ENCODE data around the gene AEBP1.

The AEBP1 gene

DNA sequence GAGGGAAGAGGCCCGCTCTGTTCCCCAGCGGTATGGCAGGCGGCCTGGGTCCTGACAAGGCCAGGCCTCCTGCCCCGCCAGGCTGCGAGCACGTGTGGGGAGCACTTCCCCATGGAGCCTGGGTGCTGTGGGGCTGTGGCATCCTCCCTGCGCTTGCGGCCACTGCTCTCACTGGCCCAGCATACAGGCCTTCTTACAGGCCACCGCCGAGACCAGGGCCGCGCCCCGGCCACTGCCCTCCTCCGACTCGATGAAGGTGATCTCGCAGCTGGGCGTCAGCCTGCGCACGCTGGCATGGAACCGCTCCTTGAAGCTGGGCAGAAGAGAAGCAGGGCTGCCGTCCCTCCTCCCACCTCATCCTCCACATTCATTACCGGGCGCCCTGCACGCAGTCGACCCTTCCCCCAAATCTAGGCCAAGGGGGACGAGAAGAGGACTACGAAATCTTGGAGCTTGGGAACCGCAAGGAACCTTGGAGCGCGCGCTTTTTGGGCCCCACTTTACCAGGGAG is 40.9 kb downstream of the AEBP1 start:
- no peak for DNase-seq

- peak in 3 of 4 experiments; percentile 11 to 48 (median 25) for DNase-seq
Observed at GRCh38 chr7:44145479-44145968, 41.4 kb downstream of the AEBP1 start.

- peak in 3 of 4 experiments; percentile 26 to 62 (median 47) for DNase-seq
Observed at GRCh38 chr7:44145969-44146911, 42.1 kb downstream of the AEBP1 start.

DNA sequence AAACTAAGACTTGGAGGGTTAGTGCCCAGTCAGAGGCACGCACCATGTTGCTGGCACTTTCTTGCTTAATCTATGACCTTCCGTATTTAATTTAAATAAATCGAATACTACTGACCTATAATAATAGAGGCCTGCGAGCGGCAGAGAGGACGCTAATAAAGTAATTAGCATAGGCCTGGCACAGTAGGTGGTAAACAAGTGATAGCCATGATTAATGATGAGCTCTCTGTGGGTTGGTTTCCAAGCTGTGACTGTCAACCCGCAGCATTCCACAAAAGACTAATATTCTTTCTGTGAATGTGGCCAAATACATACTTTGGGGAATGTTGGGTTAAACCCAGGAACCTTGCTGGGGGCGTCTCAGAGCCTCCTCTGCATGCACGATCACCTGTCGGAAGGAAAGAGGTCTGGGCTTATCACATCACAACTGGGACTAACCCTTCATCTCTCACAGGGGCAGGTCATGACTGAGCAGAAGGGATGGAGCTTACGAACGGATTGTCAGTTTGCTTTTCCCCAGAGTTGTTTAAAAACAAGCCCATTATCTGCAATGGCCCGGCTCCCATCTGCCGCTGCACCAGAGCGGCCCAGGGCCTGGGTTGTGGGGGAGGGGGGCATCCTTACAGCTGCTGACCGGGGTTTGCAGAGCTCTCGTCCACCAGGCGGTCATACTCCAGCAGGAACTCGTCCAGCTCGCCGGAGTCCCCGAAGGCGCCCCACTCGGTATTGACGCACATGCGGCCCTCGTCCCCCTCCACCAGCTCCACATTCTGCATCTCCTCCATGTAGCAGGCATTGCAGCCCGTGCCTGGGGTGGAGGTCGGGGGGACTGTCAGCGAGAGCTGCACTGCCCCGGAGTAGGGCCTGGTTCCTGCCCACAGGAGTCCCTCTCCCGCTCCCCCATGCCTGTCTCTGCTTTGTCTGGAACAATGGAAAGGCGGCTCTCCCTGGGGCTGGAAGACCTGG is 43.2 kb downstream of the AEBP1 start:
- no peak for DNase-seq

GRCh38 chr7:44148166-44148565 is 44.0 kb downstream of the AEBP1 start:
- DNase-seq = no peak

DNA sequence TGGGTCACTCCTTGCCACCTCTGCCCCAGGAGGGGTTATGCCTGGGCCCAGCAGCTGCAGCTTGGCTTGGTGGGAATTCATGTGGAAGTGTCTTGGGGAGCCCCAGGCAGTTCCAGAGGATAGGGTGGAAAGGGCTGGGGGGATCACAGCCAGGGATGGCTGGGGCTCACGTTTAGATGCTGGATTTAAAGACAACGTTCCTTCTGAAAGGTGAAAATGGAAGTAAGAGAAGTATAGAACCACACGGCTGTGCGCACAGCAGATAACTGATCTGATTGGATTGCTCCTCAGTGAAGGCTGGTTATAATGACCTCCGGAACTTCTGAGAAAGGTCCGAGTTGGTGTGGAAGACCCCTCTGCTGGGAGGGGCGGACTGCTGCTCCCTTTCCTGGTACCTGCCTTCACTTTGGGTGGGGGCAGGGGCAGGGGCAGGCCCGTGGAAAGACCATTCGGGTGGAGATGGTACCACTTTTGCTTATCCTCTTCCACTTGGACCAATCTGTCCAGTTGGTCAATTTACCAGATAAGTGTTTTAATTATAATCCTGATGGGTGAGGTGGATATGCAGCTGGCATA is 44.9 kb downstream of the AEBP1 start:
- no peak for DNase-seq

GRCh38 chr7:44149571-44150465 is 45.7 kb downstream of the AEBP1 start:
- DNase-seq = no peak

DNA sequence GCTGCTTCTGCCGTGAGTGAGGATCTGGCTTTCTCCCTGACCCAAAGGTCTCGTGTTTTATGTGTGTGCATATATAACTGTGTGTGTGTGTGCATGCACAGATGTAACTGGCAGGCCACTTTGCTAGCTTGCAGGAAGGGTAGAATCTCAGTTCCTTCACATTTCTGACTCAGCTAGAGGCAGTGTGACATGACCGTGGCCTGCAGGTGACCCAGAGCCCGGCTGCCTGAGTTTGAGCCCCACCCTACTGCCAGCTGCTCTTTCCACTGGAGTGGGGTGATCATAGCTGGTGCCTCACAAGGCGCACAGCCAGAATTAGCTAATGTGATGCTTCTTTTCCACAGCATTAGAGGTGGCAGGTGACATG is 46.3 kb downstream of the AEBP1 start:
- DNase-seq = no peak

DNA sequence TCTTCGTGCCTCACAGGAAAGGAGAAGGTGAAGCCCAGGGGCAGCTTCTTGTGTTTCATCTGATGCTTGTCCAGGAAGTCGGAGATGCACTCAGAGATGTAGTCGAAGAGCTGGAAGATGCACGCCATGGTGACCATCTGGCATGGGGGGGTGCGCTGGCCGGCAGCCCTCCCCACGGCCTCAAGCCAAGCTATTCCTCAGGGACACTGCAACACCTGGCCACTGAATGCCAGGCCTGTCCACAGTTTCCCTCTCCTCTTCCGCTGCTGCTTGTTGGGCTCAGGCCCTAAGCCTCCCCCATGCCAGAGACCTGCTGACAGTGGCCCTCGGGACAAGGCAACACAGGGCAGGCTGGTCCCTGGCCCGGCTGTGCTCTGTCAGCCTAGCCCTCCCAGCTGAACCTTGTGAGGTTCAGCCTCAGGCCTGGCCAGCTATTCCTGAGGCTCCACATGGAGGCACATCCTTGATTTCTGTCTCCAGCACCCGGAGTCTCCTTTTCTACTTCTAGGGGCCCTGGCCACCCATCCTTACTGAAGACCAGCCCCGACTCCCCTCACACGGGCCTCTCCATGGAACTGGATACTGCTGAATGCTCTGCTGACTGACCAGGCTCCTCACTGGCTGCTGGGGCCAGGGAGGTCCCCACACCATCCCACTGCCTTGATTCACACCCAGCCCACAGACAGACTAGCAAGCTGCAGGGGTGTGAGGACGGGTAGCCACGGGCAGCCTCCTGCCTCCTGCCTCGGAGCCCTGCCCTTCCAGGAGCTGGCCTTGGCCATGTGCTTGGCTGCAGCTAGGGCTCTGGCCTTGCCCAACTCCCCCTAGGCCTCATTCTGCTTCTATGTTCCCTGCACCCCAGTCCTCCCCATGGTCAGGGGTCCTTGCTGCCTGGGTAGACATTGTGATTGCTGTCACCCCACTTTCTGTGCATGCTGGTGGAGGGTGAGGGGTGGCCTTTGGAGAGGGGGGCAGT is 47.1 kb downstream of the AEBP1 start:
- no peak for DNase-seq

DNA sequence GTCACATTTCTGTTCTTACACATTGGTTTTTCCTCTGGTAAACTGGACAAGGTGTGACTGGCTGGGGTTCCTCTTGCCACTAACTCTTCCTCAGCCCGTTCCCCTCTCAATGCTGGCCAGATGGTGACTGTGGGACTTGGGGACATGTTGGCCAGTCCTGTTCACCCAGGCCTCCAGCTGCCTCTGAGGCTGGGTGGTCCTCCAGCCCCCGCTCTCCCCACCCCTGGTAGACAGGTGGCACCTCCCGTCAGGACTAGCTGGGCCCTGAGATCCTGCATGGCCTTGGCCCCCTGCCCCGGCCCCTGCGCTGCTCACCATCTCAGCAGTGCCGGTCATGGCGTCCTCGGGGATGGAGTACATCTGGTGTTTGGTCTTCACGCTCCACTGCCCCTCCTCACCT is 47.8 kb downstream of the AEBP1 start:
- DNase-seq = no peak

- no peak for DNase-seq
Observed at GRCh38 chr7:44152971-44153947, 49.1 kb downstream of the AEBP1 start.

DNA sequence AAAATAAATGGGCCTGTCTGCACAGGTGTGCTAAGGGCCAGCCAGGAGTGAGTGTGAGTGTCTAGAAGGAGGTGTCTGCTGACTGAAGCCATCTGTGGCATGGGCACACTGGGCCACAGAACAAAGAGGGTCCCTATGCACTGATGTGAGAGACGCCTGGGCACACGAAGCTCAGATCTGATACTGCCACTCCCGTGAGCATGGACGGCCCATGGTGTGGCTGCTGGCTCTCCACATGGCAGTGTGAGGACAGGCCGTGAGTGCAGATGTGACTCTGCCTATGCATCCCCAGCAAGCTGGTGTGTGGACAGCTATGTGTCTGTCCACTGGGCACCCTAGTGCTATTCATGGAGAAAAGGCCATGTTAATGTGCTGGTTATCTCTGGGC is 49.8 kb downstream of the AEBP1 start:
- no peak for DNase-seq

DNA sequence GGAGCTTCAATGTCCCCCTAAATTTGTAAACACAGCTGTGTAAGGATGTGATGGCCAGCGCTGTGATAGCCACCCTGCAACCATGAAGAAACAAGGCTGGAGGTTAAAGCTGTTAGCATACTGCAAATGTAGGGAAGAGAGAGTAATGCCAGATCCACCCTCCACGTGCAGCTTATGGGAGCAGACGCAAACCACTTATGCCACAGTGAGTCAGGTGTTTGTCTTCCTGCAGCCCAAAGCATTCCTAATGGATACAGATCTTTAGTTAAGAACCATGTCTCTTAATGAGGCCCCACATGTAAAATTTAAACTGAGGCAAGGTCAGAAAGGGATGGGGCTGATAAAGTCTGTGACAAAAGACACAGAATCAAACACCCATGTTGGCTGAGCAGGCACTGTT is 50.6 kb downstream of the AEBP1 start:
- DNase-seq = no peak

- no peak for DNase-seq
Observed at GRCh38 chr7:44155191-44156185, 51.3 kb downstream of the AEBP1 start.

GRCh38 chr7:44156453-44157010 is 52.4 kb downstream of the AEBP1 start:
- DNase-seq = no peak

DNA sequence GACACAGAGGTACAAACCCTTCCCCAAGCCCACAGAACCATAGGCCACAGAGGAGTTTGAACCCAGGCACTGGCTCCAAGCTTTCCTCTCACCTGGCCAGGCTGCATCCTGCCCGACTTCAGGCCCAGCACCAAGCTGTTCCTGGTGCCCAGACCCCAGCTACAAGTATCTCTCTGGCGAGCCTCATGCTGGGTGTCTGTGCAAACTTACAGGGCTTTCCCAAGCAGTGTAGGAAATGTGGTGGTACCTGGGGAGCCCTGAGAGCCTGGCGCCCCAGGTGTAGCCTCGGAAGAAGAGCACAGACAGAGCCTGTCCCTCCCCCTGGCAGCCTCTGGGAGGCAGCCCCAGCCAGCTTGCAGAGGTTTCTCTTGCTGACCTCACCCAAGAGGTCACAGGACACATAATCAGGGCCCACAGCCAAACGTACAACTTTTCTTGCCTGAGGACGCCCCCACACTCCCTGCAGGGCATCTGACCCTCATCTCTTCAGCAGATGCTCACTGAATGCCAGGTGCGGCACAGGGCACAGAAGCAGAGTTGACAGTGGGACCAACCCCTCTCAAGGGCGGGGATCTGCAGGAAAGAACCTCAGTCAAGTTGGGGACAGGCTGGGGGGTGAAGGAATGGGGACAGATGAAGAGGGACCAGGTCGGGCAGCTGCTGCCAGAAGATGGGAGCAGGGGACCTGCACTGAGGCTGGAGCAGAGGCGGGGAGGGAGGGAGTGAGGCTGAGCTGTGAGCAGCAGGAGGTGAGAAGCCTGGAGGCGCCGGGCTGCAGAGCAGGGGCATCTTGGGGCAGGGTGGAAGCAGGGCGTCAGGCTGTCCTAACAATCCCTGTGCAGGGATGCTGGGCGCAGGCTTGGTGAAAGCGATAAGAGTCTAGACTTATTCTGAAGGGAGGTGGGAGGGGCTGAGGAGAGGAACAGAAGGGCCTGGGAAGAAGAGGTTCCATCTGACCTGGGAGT is 53.3 kb downstream of the AEBP1 start:
- no peak for DNase-seq
